CD4-positive, alpha-beta T cell treated with Interleukin-15 for 4 hours (primary cell): ENCODE measurements around the gene MYO7A.
"Not testable (repeated sequence)": the region's sequence is repeated elsewhere in the genome, so short reads cannot be mapped to it uniquely, and the experiment has no call there.

ENCODE experiments used
- DNase-seq: peaks from one replicate; pipeline ENCODE4 v3.0.0-alpha.2; 2020; ENCODE audit warnings: low spot score

The MYO7A gene

GRCh38 chr11:77093056-77093891, 34.8 kb upstream of the MYO7A start:
- no peak for DNase-seq

GRCh38 chr11:77093987-77094840, 33.8 kb upstream of the MYO7A start:
- no peak for DNase-seq

- DNase-seq: no peak
Observed at GRCh38 chr11:77094841-77095365, 33.1 kb upstream of the MYO7A start.

GRCh38 chr11:77095551-77096490, 32.2 kb upstream of the MYO7A start:
- no peak for DNase-seq

- no peak for DNase-seq
Observed at GRCh38 chr11:77096591-77097019, 31.4 kb upstream of the MYO7A start.

- DNase-seq: not testable (repeated sequence)
Observed at GRCh38 chr11:77097180-77097579, 30.9 kb upstream of the MYO7A start.

- DNase-seq: no peak
Observed at GRCh38 chr11:77100166-77101042, 27.6 kb upstream of the MYO7A start.

- peak; percentile 7 for DNase-seq
Observed at GRCh38 chr11:77101043-77101537, 27.0 kb upstream of the MYO7A start.

- DNase-seq: no peak
Observed at GRCh38 chr11:77102246-77103210, 25.5 kb upstream of the MYO7A start, which contains the start of gene OMP. Gene OMP (plus strand): TSS chr11:77102840. CDS start chr11:77102840, 0 bp downstream.

- no peak for DNase-seq
Observed at GRCh38 chr11:77103319-77103718, 24.7 kb upstream of the MYO7A start.

GRCh38 chr11:77104727-77105126, 23.3 kb upstream of the MYO7A start:
- DNase-seq: no peak

GRCh38 chr11:77106321-77106720, 21.7 kb upstream of the MYO7A start:
- no peak for DNase-seq

GRCh38 chr11:77106759-77107158, 21.3 kb upstream of the MYO7A start:
- DNase-seq: no peak

GRCh38 chr11:77107950-77108349, 20.1 kb upstream of the MYO7A start:
- DNase-seq: no peak

GRCh38 chr11:77108436-77108835, 19.6 kb upstream of the MYO7A start:
- DNase-seq: no peak

- no peak for DNase-seq
Observed at GRCh38 chr11:77109236-77110019, 18.6 kb upstream of the MYO7A start.

GRCh38 chr11:77110836-77111235, 17.2 kb upstream of the MYO7A start:
- no peak for DNase-seq

GRCh38 chr11:77111277-77111676, 16.8 kb upstream of the MYO7A start:
- DNase-seq: no peak
